Peyer's patch (tissue), 4 donors: ENCODE data around the gene MMD.

ENCODE experiments used
- POLR2A ChIP-seq, 2 donors: fragments of 450-650 bp; IDR thresholded peaks; one replicate each; pipeline ENCODE4 v1.5.1; 2017; ENCODE audit warnings: antibody characterized with exemption in 2 of 2, mild to moderate bottlenecking in 2 of 2, moderate library complexity in 2 of 2
- TF ChIP-seq, protein P1 (sequence below), 6 experiments: fragments of 450-650 bp in 4 of 6; fragments of 200-600 bp in 2 of 6; sonication (generic) in 1 of 6; IDR thresholded peaks; one replicate each; pipeline ENCODE4 v1.5.1; 2017 to 2019; ENCODE audit warnings: antibody characterized with exemption in 6 of 6, mild to moderate bottlenecking in 3 of 6, moderate library complexity in 1 of 6

DNA sequence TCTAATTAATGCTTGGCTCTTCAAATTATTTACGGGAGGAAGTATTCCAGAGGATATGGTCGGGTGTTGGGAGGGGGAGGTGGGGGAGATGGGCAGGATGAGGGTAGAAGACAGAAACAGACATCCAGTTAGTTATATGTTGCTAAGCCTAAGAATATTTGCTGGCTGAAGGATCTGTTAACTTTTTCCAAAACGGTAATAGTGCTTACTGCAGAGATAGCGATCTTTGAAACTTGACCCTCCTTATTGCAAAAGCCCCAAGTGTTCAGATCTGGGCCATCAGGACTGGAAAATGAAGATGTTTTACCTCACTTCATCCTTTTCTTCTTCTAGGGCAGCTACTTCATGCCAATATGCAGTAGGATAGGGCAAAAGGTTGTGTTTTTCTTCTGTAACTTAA is 27.0 kb upstream of the MMD start:
- TF ChIP-seq, protein P1, sequence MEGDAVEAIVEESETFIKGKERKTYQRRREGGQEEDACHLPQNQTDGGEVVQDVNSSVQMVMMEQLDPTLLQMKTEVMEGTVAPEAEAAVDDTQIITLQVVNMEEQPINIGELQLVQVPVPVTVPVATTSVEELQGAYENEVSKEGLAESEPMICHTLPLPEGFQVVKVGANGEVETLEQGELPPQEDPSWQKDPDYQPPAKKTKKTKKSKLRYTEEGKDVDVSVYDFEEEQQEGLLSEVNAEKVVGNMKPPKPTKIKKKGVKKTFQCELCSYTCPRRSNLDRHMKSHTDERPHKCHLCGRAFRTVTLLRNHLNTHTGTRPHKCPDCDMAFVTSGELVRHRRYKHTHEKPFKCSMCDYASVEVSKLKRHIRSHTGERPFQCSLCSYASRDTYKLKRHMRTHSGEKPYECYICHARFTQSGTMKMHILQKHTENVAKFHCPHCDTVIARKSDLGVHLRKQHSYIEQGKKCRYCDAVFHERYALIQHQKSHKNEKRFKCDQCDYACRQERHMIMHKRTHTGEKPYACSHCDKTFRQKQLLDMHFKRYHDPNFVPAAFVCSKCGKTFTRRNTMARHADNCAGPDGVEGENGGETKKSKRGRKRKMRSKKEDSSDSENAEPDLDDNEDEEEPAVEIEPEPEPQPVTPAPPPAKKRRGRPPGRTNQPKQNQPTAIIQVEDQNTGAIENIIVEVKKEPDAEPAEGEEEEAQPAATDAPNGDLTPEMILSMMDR (IDR thresholded peaks at IDR 0.05), result no peak
- TF ChIP-seq POLR2A (IDR thresholded peaks at IDR 0.05), result no peak
